Kidney glomerular epithelial cell (primary cell): ENCODE results near the gene MBTPS1.
"Not testable (repeated sequence)": the region's sequence is repeated elsewhere in the genome, so short reads cannot be mapped to it uniquely, and the experiment has no call there.

Experiments
- DNase-seq: peaks from one replicate; lab custom pipeline; 2025; lab: John Stamatoyannopoulos, UW

MBTPS1 gene

GRCh38 chr16:84137287-84137686 lies 20.5 kb upstream of the MBTPS1 start:
- no peak for DNase-seq

GRCh38 chr16:84136331-84137125 lies 19.8 kb upstream of the MBTPS1 start:
- no peak for DNase-seq

GRCh38 chr16:84132527-84133285 lies 16.0 kb upstream of the MBTPS1 start:
- no peak for DNase-seq

GRCh38 chr16:84131117-84131516 lies 14.4 kb upstream of the MBTPS1 start:
- DNase-seq, result no peak

DNA sequence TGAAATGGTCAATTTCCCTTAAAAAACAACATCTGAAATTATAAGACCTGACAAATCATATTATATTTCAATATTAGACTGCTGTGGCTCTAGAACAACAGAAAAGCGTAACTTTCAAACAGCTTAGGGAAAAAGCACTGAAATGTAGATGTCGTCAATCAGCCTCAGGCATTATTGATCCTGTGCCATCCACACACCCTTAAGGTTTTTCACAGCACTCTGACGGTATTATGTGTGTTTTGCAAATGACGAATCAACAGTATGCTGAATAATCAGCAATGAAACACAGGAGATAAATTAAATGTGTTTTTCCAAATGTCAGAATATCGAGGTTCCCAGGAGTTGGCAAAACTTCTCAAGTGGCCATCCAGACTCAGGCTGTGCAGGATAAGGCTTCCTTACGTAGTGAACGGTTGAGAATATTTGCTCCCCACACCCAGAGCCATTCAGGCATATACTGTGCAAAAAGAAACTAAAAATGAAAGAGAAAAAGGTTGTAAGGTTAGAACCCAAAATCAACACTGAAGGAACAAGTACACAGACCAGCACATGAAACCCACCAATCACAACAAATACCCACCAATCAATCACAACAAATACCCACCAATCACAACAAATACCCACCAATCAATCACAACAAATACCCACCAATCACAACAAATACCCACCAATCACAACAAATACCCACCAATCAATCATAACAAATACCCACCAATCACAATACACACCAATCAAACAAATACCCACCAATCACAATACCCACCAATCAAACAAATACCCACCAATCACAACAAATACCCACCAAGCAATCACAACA lies 7.7 kb upstream of the MBTPS1 start:
- no peak for DNase-seq

GRCh38 chr16:84121007-84121406 lies 4.3 kb upstream of the MBTPS1 start:
- no peak for DNase-seq

DNA sequence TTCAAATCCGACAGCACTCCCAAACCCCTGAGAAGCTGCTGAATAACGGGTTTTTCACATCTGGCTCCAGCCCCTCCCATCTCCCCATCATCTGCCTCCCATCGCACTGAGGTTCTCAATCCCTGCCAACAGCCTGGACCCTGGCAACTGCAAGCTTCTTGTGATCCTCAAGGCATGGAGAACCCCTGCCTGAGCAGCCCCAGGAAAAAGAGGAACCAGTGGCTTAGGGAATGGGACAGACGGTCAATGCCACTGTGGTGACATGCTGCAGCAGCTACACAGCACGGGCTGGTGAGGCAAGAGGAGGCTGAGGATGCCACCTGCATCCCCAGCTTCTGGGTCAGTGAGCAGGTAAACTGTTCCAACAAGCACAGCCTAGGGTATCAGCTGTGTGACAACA lies 3.3 kb upstream of the MBTPS1 start:
- no peak for DNase-seq

DNA sequence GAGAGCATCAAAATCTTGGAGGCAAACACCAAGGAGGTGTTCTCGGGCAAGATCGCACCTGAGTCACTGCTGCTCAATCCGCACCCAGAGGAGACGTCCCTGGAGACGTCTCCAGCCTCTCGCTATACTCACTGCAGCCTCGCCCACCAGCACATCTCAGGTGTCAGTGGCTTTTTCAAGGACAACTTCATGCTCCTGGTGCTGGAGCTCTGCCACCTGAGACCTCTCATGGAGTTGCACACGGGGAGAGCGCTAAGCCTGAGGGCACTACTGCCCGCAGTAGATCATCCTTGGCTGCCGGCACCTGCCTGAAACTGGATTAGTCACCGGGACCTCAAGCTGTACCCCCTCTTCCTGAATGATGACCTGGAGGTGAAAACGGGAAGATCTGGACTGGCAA lies 2.6 kb upstream of the MBTPS1 start:
- DNase-seq, result no peak

DNA sequence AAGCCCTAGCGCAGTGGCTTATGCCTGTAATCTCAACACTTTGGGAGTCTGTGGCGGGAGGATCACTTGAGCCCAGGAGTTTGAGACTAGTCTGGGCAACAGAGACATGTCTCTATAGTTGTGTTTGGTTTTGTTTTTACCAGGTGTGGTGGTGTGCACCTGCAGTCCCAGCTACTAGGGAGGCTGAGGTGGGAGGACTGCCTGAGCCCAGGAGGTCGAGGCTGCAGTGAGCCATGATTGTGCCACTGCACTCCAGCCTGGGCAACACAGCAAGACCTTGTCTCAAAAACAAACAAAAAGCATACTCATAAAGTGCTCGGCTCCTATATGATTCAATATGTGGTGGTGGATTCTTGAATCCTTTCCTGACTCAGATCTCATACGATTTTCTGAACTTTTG lies 1.6 kb upstream of the MBTPS1 start:
- not testable (repeated sequence) for DNase-seq

DNA sequence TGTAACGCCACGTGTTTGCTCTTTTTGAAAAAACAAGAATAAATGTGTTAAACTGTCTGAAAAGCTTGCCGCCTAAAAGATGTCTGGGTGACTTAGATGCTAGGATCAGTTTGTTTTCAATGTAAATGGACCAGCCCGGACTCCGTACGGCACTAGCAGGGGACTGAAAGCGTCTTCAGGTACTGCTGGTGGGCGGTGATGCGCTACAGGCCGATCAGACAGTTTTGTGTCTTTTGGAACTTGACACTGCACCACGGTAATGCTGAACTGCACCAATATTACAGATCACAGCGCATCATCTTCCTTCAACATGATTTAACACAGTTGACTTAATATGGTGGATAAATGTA lies 727 bp upstream of the MBTPS1 start:
- no peak for DNase-seq

- DNase-seq, result peak; percentile 48
These were observed 623 bp downstream of the MBTPS1 start for GRCh38 chr16:84115919-84116719.

- not testable (repeated sequence) for DNase-seq
These were observed 4.8 kb downstream of the MBTPS1 start for GRCh38 chr16:84111949-84112348.

- no peak for DNase-seq
These were observed 5.2 kb downstream of the MBTPS1 start for GRCh38 chr16:84111525-84111924.

- no peak for DNase-seq
These were observed 6.2 kb downstream of the MBTPS1 start for GRCh38 chr16:84110527-84110926.

DNA sequence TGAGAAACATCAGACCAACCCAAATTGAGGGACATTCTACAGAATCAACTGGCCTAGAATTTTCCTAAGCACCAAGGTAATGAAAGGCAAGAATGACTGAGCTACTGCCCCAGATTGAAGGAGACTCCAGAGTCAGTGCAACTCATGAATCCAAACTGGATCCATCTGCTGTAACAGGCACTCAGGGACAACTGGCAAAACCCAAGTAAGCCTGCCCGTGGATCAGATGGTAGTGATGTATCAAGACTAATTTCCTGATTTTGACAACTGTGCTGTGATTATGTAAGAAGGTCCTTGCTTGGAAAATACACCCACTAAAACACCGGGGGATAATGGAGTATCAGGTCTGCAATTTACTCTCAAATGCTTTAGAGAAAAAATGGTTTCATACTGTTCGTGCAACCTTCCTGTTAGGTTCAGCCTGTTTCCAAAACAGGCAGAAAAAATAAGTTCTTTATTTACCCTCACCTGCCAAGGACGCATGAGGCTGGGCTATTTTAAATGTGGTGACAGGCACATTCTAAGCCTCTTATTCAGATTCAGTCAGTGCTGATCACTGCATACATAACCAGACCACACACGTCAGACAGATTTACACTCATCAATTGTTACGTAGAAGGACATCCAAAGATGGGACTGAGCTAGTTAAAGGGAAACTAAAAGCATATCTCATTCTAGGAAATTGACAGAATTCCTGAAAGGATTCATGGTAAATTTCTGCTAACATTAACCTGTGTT lies 7.0 kb downstream of the MBTPS1 start:
- no peak for DNase-seq

DNA sequence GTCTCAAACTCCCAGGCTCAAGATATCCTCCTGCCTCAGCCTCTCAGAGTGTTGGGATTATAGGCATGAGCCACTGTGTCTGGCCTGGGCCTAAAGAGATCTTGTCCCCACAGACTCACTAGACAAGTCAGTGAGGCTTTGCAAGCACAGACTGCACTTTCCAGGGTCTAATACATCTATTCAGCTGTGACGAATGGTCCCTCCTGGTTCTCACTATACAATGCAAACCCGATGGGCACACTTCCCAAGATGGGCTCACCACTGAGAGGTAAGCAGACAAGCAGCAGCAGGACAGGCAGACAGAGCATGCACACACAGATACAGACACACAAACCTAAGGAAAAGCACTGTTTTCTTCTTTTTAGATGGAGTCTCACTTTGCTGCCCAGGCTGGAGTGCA lies 8.8 kb downstream of the MBTPS1 start:
- no peak for DNase-seq

DNA sequence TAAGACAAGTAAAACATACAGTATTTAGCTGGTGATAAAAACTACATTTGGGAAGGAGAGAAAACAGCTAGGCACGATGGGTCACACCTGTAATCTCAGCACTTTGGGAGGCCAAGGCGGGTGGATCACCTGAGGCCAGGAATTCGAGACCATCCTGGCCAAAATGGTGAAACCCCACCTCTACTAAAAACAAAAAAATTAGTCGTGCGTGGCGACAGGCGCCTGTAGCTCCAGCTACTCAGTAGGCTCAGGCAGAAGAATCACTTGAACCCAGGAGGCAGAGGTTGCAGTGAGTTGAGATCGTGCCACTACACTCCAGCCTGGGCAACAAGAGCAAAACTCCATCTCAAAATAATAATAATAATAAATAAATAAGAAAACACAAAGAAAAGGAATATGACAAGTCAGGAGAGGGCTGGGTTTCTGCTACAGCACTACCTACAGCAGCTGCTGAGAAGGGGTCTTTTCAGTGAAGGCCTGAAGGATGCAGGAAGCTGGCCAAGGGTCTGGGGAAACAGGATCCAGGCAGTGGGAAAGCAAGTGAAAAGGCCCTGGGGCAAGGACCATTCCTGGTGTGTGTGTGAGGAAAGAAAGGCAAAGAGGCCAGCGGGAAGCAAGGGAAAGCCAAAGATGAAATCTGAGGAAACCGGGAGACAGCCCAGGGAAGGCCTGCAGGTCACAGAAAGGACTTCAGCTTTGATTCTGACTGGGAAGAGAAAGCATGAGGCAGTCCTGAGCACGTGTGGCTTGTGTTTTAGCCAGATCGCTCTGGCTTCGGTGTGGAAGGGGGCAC lies 10.6 kb downstream of the MBTPS1 start:
- DNase-seq, result no peak

GRCh38 chr16:84105301-84105815 lies 11.4 kb downstream of the MBTPS1 start:
- DNase-seq, result no peak

DNA sequence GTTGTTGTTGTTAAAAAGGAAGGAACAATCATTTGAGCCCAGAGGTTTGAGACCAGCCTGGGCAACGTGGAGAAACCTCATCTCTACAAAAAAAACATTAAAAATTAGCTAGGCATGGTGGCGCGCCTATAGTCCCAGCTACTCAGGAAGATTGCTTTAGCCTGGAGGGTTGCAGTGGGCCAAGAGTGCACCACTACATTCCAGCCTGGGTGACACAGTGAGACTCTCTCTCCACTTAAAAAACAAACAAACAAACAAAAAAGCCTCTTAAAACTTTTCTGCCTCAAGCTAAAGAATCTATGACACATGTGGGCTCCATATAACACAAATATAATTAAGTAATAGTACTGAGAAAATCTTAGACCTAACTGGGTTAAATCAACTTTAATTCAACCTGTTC lies 12.5 kb downstream of the MBTPS1 start:
- DNase-seq, result no peak

DNA sequence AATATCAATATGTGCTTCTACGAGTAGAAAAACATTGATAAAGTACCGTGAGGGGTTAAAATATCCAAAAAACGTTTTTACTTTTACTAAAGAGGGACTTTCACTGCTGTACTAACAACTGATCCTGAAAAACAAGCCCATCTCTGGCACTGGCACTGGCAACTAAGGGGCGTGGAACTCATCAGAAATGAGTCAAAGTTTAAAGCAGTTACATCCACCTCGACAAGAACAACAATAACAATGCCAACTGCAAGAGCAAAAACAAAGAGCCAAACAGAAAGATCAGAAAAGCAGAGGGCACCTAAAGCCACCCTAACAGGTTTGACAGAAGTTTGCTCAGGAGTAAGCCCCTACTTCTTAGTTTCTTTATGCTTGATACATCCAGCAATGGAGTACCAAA lies 13.1 kb downstream of the MBTPS1 start:
- no peak for DNase-seq
